Rectal smooth muscle tissue (tissue), 1 donor: ENCODE measurements around the gene PLA2G2F.

Source experiments
- H3K27ac ChIP-seq: one replicate; pipeline ENCODE4 v1.7.0; 2013; ENCODE audit warnings: low read depth, low read length, inconsistent platforms
- H3K27me3 ChIP-seq: one replicate; pipeline ENCODE4 v1.7.0; 2013; ENCODE audit warnings: low read length; ENCODE audit not compliant: control insufficient read depth, insufficient read depth
- H3K36me3 ChIP-seq: one replicate; pipeline ENCODE4 v1.7.0; 2013; ENCODE audit warnings: low read length; ENCODE audit not compliant: control insufficient read depth, insufficient read depth
- H3K4me1 ChIP-seq: one replicate; pipeline ENCODE4 v1.7.0; 2013; ENCODE audit warnings: low read length; ENCODE audit not compliant: control insufficient read depth, insufficient read depth
- H3K4me3 ChIP-seq: one replicate; pipeline ENCODE4 v1.7.0; 2013; ENCODE audit warnings: low read length
- H3K9ac ChIP-seq: one replicate; pipeline ENCODE4 v1.7.0; 2013; ENCODE audit warnings: low read length

The PLA2G2F gene

GRCh38 chr1:20194224-20194623 is 55.1 kb downstream of the PLA2G2F start:
- Histone ChIP-seq H3K9ac (no peak overlapping the region), H3K36me3 (peaks cover 2% of the 10 kb centered on the region), H3K4me1 (peaks cover 12% of the 10 kb centered on the region), H3K4me3 (no peak overlapping the region), H3K27ac (peak overlapping the region; percentile 18), H3K27me3 (no peaks in the 10 kb centered on the region)

DNA sequence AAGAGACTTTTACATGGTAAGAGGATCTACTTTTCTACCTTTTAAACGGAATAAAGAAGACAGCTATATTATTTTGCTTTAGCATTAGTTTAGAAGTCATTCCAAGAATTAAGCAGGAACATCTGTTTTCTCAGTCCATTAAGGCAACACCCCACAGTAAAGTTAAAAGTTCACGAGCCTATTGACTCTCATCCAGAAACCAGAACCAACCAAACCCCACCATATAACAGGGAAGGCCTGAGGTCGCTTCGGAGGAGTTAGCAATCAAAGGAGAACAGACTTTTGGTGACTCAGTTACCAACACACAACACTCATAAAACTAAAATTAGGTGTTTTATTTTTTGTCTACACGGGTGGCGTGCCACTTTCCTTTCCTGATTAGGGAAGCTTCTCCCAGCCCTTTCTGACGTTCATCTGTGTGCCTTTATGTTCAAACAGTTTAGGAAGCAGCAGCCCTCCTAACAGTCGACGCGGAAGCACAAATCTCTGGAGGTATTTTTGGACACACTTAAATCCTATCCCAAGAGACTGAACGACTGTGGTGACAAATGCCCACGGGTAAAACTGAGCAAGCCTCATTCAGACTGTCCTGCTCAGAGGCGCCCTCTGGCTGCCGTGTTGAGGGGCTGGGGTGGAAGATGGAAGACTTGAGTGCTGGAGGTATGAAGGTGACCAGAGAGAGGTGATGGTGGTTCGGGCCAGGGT is 55.8 kb downstream of the PLA2G2F start:
- Histone ChIP-seq H3K27me3 (no peaks in the 10 kb centered on the region), H3K27ac (peak overlapping the region; percentile 18), H3K36me3 (peaks cover 2% of the 10 kb centered on the region), H3K4me3 (no peak overlapping the region), H3K9ac (no peak overlapping the region), H3K4me1 (peaks cover 12% of the 10 kb centered on the region)

- Histone ChIP-seq H3K4me1 (peaks cover 12% of the 10 kb centered on the region), H3K27me3 (no peaks in the 10 kb centered on the region), H3K9ac (no peak overlapping the region), H3K4me3 (no peak overlapping the region), H3K36me3 (peaks cover 2% of the 10 kb centered on the region), H3K27ac (no peak overlapping the region)
Measured at GRCh38 chr1:20195462-20195780, 56.3 kb downstream of the PLA2G2F start.

DNA sequence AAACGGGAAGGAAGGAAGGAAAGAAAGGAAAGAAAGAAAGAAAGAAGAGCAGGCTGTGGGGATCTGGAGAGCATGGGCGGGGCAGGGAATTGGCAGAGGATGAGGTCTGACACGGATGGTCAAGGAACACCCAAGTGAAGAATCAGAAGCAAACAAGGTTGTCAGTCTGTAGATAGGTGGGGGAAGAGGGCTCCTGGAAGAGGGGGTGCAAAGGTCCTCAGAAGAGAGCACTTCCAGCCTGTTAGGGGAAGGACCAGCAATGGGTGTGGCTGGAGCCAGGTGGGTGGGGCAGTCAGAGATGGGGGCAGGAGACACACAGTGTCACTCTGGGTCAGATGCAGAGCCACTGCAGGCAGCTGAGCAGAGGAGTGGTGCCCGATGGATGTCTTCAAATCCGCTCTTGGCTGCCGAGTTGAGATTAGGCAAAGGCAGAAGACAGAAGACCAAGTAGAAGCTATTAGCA is 58.2 kb downstream of the PLA2G2F start:
- Histone ChIP-seq H3K27me3 (no peaks in the 10 kb centered on the region), H3K27ac (no peak overlapping the region), H3K4me3 (no peak overlapping the region), H3K4me1 (peaks cover 8% of the 10 kb centered on the region), H3K9ac (no peak overlapping the region), H3K36me3 (no peaks in the 10 kb centered on the region)

- H3K27me3 ChIP-seq = no peaks in the 10 kb centered on the region
Measured at GRCh38 chr1:20198296-20198695, 59.2 kb downstream of the PLA2G2F start.

DNA sequence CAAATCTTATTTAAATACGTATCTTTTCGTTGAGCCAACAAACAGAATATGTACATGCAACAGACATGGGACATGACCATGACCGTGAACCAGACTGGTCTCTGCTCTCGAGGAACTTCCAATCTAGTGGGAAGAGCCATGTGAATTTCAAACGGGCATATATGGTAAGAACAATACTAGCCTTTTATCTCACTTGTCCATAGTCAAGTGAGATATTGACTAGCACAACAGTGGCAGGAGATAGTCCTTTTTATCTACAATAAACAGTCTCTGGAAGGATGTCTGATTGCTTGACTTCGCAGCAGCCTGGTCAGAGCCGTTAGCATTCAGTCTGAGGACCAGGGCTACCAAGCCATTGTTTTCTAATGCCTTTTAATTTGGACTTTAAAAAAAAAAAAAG is 59.8 kb downstream of the PLA2G2F start:
- H3K4me3 ChIP-seq = no peak overlapping the region
- peaks cover 6% of the 10 kb centered on the region for H3K4me1 ChIP-seq
- H3K27me3 ChIP-seq = no peaks in the 10 kb centered on the region
- H3K27ac ChIP-seq = no peak overlapping the region
- no peaks in the 10 kb centered on the region for H3K36me3 ChIP-seq
- H3K9ac ChIP-seq = no peak overlapping the region

More at GRCh38 chr1:20198296-20198695, 59.2 kb downstream of the PLA2G2F start:
- Histone ChIP-seq H3K4me1 (peaks cover 6% of the 10 kb centered on the region), H3K27ac (no peak overlapping the region), H3K4me3 (no peak overlapping the region), H3K36me3 (no peaks in the 10 kb centered on the region), H3K9ac (no peak overlapping the region)

GRCh38 chr1:20199403-20199802 is 60.3 kb downstream of the PLA2G2F start:
- Histone ChIP-seq H3K4me3 (no peak overlapping the region), H3K4me1 (peaks cover 5% of the 10 kb centered on the region), H3K9ac (no peak overlapping the region), H3K27ac (no peak overlapping the region), H3K36me3 (no peaks in the 10 kb centered on the region), H3K27me3 (no peaks in the 10 kb centered on the region)

DNA sequence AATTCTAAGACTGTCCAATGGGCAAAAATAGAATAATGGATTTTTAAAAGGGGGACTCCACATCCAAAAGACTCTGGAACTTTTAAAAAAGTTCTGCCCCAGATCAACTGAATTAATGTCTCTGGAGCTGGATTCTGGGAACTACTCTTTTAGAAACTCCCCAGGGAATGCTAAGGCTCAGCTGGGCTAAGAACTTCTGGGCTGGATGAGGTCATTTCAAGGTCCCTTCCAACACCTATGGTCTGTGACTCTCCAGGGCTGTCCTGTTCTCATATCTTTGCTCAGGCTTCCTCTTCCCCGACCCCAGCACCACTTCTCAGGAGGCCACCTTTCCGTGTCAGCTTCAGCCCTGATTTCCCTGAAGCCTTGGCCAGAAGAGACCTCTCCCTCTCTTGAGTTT is 60.7 kb downstream of the PLA2G2F start:
- Histone ChIP-seq H3K4me1 (peaks cover under 1% of the 10 kb centered on the region), H3K9ac (no peak overlapping the region), H3K27me3 (no peaks in the 10 kb centered on the region), H3K4me3 (no peak overlapping the region), H3K27ac (no peak overlapping the region), H3K36me3 (no peaks in the 10 kb centered on the region)
